DOHH2 (cell line): ENCODE data around the gene SULF2.

Experiments used
- H3F3A ChIP-seq: fragments of 200-600 bp; sonication (generic), shearing (Covaris generic); 2 replicates; pipeline ENCODE4 v1.6.0; 2016; ENCODE audit warnings: antibody characterized with exemption, mild to moderate bottlenecking; ENCODE audit not compliant: control insufficient read depth, insufficient read depth
- H3K27ac ChIP-seq: fragments of 200-600 bp; sonication (generic); 2 replicates; pipeline ENCODE4 v1.5.1; 2014; ENCODE audit warnings: low read depth, mild to moderate bottlenecking, low read length, moderate library complexity
- H3K27me3 ChIP-seq: fragments of 200-600 bp; sonication (generic); 2 replicates; pipeline ENCODE4 v1.6.1; 2014; ENCODE audit warnings: mild to moderate bottlenecking, low read length, mixed read lengths; ENCODE audit not compliant: control insufficient read depth
- H3K36me3 ChIP-seq: fragments of 200-600 bp; sonication (generic); 2 replicates; pipeline ENCODE4 v1.6.1; 2014; ENCODE audit warnings: mild to moderate bottlenecking, low read length, moderate library complexity, mixed read lengths; ENCODE audit not compliant: control insufficient read depth
- H3K4me1 ChIP-seq: fragments of 200-600 bp; sonication (generic); 2 replicates; pipeline ENCODE4 v1.6.1; 2014; ENCODE audit warnings: mild to moderate bottlenecking, low read length, mixed read lengths; ENCODE audit not compliant: control insufficient read depth
- H3K4me2 ChIP-seq: fragments of 200-600 bp; sonication (generic); 2 replicates; pipeline ENCODE4 v1.6.0; 2014; ENCODE audit warnings: mild to moderate bottlenecking, low read length, moderate library complexity
- H3K4me3 ChIP-seq: fragments of 200-600 bp; sonication (generic); 2 replicates; pipeline ENCODE4 v1.5.1; 2014; ENCODE audit warnings: mild to moderate bottlenecking, low read length, mixed read lengths
- H3K79me2 ChIP-seq: fragments of 200-600 bp; sonication (generic); 2 replicates; pipeline ENCODE4 v1.6.1; 2014; ENCODE audit warnings: mild to moderate bottlenecking, low read length, mixed read lengths; ENCODE audit not compliant: control insufficient read depth
- H3K9me2 ChIP-seq: fragments of 200-600 bp; sonication (generic); replicated peaks from 2 replicates; pipeline ENCODE4 v1.6.1; 2014; ENCODE audit warnings: mild to moderate bottlenecking, low read length, mixed read lengths; ENCODE audit not compliant: control insufficient read depth
- H3K9me3 ChIP-seq: fragments of 200-600 bp; sonication (generic); 2 replicates; pipeline ENCODE4 v1.6.1; 2014; ENCODE audit warnings: antibody characterized with exemption, low read length, mixed read lengths; ENCODE audit not compliant: control insufficient read depth, insufficient read depth
- H4K20me1 ChIP-seq: fragments of 200-600 bp; sonication (generic); 2 replicates; pipeline ENCODE4 v1.6.0; 2014; ENCODE audit warnings: low read depth, mild to moderate bottlenecking, antibody characterized with exemption, low read length, moderate library complexity; ENCODE audit not compliant: control insufficient read depth, insufficient read depth
- EZH2phosphoT487 ChIP-seq: fragments of 200-600 bp; sonication (generic); IDR thresholded peaks from 2 replicates; pipeline ENCODE4 v1.6.1; 2017; ENCODE audit warnings: borderline replicate concordance, mild to moderate bottlenecking, antibody characterized with exemption, low read length, moderate library complexity, mixed read lengths
- TF ChIP-seq, protein P1 (sequence below): fragments of 200-600 bp; sonication (generic); IDR thresholded peaks from one replicate; pipeline ENCODE4 v1.5.1; 2014; ENCODE audit warnings: antibody characterized with exemption, mild to moderate bottlenecking, low read depth, low read length; ENCODE audit not compliant: poor library complexity, severe bottlenecking

The SULF2 gene

DNA sequence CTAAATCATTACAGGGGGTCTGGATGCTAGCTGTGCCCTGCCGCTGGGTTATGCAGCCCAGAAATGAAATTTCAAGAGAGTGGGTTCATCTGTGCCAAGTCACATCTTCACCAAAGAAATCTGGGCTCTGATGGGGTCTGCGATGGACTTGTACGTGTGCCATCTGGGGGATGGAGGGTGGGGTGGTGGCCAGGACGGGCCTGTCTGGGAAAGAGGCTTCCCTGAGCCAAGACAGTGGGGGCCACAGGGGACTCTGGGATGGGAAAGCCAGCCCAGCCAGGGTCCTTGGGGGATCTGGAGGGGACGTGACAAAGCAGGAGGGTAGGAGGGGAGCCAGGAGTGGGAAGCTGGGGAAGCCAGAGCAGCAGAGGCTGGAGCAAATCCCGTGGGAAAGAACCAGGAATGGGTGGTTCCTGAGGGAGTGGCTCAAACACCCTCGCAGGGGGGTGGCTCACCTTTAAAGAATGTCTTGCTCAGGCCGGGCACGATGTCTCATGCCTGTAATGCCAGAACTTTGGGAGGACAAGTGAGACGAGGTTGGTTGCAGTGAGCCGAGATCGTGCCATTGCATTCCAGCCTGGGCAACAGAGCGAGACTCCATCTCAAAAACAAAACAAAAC is 36.3 kb upstream of the SULF2 start:
- H3F3A ChIP-seq, result no peaks in the 10 kb centered on the region
- H3K4me3 ChIP-seq, result no peak overlapping the region
- H3K4me1 ChIP-seq, result peaks cover 25% of the 10 kb centered on the region
- H3K9me3 ChIP-seq, result no peaks in the 10 kb centered on the region
- H3K9me2 ChIP-seq, result no peaks in the 10 kb centered on the region
- no peak for TF ChIP-seq EZH2phosphoT487
- TF ChIP-seq, protein P1, sequence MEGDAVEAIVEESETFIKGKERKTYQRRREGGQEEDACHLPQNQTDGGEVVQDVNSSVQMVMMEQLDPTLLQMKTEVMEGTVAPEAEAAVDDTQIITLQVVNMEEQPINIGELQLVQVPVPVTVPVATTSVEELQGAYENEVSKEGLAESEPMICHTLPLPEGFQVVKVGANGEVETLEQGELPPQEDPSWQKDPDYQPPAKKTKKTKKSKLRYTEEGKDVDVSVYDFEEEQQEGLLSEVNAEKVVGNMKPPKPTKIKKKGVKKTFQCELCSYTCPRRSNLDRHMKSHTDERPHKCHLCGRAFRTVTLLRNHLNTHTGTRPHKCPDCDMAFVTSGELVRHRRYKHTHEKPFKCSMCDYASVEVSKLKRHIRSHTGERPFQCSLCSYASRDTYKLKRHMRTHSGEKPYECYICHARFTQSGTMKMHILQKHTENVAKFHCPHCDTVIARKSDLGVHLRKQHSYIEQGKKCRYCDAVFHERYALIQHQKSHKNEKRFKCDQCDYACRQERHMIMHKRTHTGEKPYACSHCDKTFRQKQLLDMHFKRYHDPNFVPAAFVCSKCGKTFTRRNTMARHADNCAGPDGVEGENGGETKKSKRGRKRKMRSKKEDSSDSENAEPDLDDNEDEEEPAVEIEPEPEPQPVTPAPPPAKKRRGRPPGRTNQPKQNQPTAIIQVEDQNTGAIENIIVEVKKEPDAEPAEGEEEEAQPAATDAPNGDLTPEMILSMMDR, result no peak
- H3K79me2 ChIP-seq, result no peaks in the 10 kb centered on the region
- no peaks in the 10 kb centered on the region for H4K20me1 ChIP-seq
- no peak overlapping the region for H3K27ac ChIP-seq
- H3K36me3 ChIP-seq, result no peaks in the 10 kb centered on the region
- H3K27me3 ChIP-seq, result peaks cover 8% of the 10 kb centered on the region
- no peak overlapping the region for H3K4me2 ChIP-seq

DNA sequence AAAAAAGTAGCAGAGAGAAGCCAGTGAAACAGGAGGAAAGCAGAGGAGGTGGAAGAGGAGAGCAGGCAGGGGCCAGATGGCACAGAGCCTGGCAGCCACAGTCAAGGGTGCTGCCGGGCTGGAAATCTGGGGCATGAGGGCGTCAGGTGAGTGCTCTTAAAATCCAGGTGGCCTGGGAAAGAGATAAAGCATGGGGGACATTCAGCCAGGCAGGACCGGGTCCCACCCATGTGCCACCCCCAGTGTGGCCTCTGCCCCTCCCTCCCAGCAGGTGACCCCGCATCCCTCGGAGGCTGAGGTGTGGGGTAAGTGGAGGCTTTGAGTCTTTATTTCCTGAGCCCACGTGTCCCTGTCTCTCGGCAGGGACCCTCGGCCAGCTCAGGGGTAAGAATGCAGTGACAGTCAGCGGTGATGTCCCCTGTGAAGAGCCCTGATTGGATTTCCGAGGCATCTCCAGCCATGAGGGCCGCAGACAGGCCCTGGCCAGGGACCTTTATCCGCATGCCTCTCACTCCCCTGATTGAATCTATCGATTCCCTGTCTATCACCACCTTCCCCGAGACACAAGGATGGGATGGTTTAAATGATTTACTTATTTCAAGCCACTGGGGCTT is 33.8 kb upstream of the SULF2 start:
- Histone ChIP-seq H4K20me1 (no peaks in the 10 kb centered on the region), H3K79me2 (no peaks in the 10 kb centered on the region), H3K4me3 (no peak overlapping the region)

DNA sequence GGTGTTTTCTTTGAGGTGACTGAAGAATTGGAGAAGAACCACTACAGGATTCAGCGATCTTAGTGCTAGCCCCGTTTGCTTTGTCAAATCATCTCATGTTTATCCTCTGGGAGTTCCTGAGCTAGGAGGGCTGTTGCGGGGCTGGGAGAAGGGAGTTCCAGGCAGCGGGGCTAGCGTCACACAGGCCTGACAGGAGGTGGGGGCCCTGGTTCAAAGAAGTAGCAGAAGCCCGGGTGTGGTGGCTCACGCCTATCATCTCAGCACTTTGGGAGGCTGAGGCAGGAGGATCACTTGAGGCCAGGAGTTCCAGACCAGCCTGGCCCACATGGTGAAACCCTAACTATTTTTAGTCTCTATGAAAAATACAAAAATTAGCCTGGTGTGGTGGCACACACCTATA is 33.2 kb upstream of the SULF2 start:
- H3K36me3 ChIP-seq, result no peaks in the 10 kb centered on the region
- no peak overlapping the region for H3K4me3 ChIP-seq
- H3K9me2 ChIP-seq, result no peaks in the 10 kb centered on the region
- H3F3A ChIP-seq, result no peaks in the 10 kb centered on the region
- peaks cover 36% of the 10 kb centered on the region for H3K4me1 ChIP-seq
- no peaks in the 10 kb centered on the region for H3K79me2 ChIP-seq
- no peaks in the 10 kb centered on the region for H3K9me3 ChIP-seq
- H3K4me2 ChIP-seq, result no peak overlapping the region
- no peak overlapping the region for H3K27ac ChIP-seq
- H3K27me3 ChIP-seq, result peaks cover 16% of the 10 kb centered on the region
- H4K20me1 ChIP-seq, result no peaks in the 10 kb centered on the region
- TF ChIP-seq EZH2phosphoT487, result no peak
- TF ChIP-seq, protein P1, result no peak

More for the DNA sequence above, 33.8 kb upstream of the SULF2 start:
- Histone ChIP-seq H3F3A (no peaks in the 10 kb centered on the region), H3K4me2 (no peak overlapping the region), H3K4me1 (peaks cover 36% of the 10 kb centered on the region), H3K36me3 (no peaks in the 10 kb centered on the region), H3K9me3 (no peaks in the 10 kb centered on the region), H3K27ac (no peak overlapping the region), H3K27me3 (peaks cover 12% of the 10 kb centered on the region), H3K9me2 (no peaks in the 10 kb centered on the region)
- TF ChIP-seq EZH2phosphoT487, result no peak
- TF ChIP-seq, protein P1, result no peak
